HEK293T (cell line): ENCODE results near the gene EPHA7.

Experiments
- FOXA1 ChIP-seq: fragments of 450-650 bp; IDR thresholded peaks from 2 replicates; pipeline ENCODE4 v1.6.1; 2016; ENCODE audit warnings: mild to moderate bottlenecking
- FOXM1 ChIP-seq: fragments of 450-650 bp; IDR thresholded peaks from 2 replicates; pipeline ENCODE4 v1.6.1; 2017; ENCODE audit warnings: mild to moderate bottlenecking, borderline replicate concordance
- SP1 ChIP-seq: fragments of 450-650 bp; IDR thresholded peaks from 2 replicates; pipeline ENCODE4 v1.6.1; 2017

- no peak for TF ChIP-seq FOXM1
- TF ChIP-seq SP1, result no peak
- no peak for TF ChIP-seq FOXA1
Measured at GRCh38 chr6:93417421-93418013, 1.8 kb downstream of the EPHA7 start.
